Natural killer cell (primary cell): Measurements from ENCODE around the gene PLXNA4. TPM values are rescaled to one million over a fixed set of nuclear protein-coding genes. Genes with fewer than 3 reads are reported as not detected.

ENCODE experiments used
- ATAC-seq, 3 donors: fragments of 150-1000 bp in 2 of 3; fragments of 200-7000 bp in 1 of 3; cut with Tn5 transposase; 1 replicate in 1 of 3; 2 replicates in 2 of 3; pipeline ENCODE4 v1.10.0; 2021; ENCODE audit warnings: mild to moderate bottlenecking in 2 of 3, moderate library complexity in 2 of 3
- DNase-seq, 2 donors: peaks; one replicate each; pipeline versions ENCODE4 v3.0.0 to v3.0.0-alpha.2; 2013 to 2021; ENCODE audit warnings: mixed read lengths in 1 of 2
- H3K27ac ChIP-seq: one replicate; pipeline ENCODE4 v1.5.1; 2013; ENCODE audit warnings: mild to moderate bottlenecking, low read length
- H3K27me3 ChIP-seq: one replicate; pipeline ENCODE4 v1.6.1; 2013; ENCODE audit warnings: low read length; ENCODE audit not compliant: control insufficient read depth, insufficient read depth
- H3K36me3 ChIP-seq: one replicate; pipeline ENCODE4 v1.6.1; 2013; ENCODE audit warnings: low read length; ENCODE audit not compliant: control insufficient read depth, insufficient read depth
- H3K4me1 ChIP-seq: one replicate; pipeline ENCODE4 v1.6.1; 2013; ENCODE audit warnings: low read length; ENCODE audit not compliant: control insufficient read depth, insufficient read depth
- H3K4me3 ChIP-seq: one replicate; pipeline ENCODE4 v1.5.1; 2013; ENCODE audit warnings: low read length
- H3K9me3 ChIP-seq: one replicate; pipeline ENCODE4 v1.6.1; 2013; ENCODE audit warnings: low read length; ENCODE audit not compliant: control insufficient read depth, insufficient read depth
- H3K27ac Mint-ChIP-seq, 2 donors: one replicate each; pipeline ENCODE4 v1.8.0; 2022; ENCODE audit warnings: mild to moderate bottlenecking in 2 of 2, mixed read lengths in 2 of 2, moderate library complexity in 1 of 2
- H3K27me3 Mint-ChIP-seq, 2 donors: one replicate each; pipeline ENCODE4 v1.8.0; 2022; ENCODE audit warnings: low read depth in 2 of 2, mixed read lengths in 2 of 2
- H3K36me3 Mint-ChIP-seq: one replicate; pipeline ENCODE4 v1.8.0; 2022; ENCODE audit warnings: mixed read lengths
- H3K4me1 Mint-ChIP-seq, 2 donors: one replicate each; pipeline ENCODE4 v1.8.0; 2022; ENCODE audit warnings: mixed read lengths in 2 of 2
- H3K4me3 Mint-ChIP-seq: one replicate; pipeline ENCODE4 v1.8.0; 2022; ENCODE audit warnings: mild to moderate bottlenecking, moderate library complexity, mixed read lengths
- H3K9me3 Mint-ChIP-seq, 2 donors: one replicate each; pipeline ENCODE4 v1.8.0; 2022; ENCODE audit warnings: mixed read lengths in 2 of 2
- WGBS: methylation state at CpG from one replicate; pipeline ENCODE4 v1.1.7; 2013; ENCODE audit warnings: missing lambda C conversion rate; ENCODE audit not compliant: insufficient coverage; 5-methylcytosine and 5-hydroxymethylcytosine counted together
- intact Hi-C: fragments of 100-400 bp; cut with micrococcal nuclease; formaldehyde crosslinking; loops from one replicate; pipeline ENCODE4 v1.14.2; 2022
- total RNA-seq, 4 donors: library from RNA; stranded (reverse); fragments of 120-200 nt in 1 of 4; gene quantifications; one replicate each; pipeline versions ENCODE4 v1.2.3 to v1.2.4, GENCODE V29; 2013 to 2022
- TF ChIP-seq, protein P1 (sequence below): fragments of 200-600 bp; IDR thresholded peaks from one replicate; pipeline ENCODE4 v1.8.0; 2022; ENCODE audit warnings: antibody characterized with exemption

Gene PLXNA4
- total RNA-seq, 3 donors from 2014 or later (not counting 1 experiment from before 2014, with no cell fraction given) = 5.1 to 15.3 (median 10.9) TPM

DNA sequence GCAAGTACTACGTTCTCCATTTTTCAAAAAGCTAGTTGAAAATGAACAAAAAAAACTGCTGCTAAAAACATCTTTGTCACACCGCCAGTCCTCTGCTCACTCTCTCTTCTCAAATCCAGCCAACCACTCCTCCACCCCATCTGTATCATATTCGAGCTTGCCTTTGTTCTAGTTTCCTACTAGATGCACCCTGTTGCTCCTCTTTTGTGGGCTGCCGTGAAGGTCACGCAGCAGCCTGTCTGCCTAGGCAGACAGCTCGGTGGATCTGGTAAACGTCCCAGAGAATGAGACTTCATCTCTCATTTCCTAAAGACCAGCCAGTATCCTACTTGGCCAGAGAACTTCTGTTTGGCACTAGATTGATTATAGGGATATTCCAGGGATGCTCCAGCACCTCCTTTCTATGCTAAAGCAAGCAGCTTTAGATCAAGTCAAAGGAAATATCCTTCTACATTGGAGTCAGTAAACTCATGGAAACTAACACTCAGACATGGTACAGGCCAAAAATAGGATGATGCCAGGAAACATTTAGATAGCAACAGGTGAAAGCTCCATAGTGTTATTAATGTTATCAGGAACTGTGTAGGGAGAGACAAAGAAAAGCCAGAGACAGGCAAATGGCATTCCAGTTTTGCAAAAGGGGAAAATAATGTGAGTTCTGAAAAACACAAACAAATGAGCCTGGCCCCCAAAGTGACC is 8.7 kb upstream of the PLXNA4 start:
- intact Hi-C loops = loop anchor here (10.0 kb wide), 1 partner anchor 850 kb away; no protein-coding TSS in a partner anchor
- no peaks in the 10 kb centered on the region for H3K36me3 Mint-ChIP-seq
- Histone ChIP-seq H3K9me3 (no peaks in the 10 kb centered on the region), H3K36me3 (no peaks in the 10 kb centered on the region), H3K4me1 (peaks cover 8% of the 10 kb centered on the region), H3K4me3 (no peak overlapping the region), H3K27ac (no peak overlapping the region), H3K27me3 (no peaks in the 10 kb centered on the region)
- DNase-seq (no peak), ATAC-seq (no peak)
- no peak overlapping the region for H3K4me3 Mint-ChIP-seq
- WGBS = 64% methylated on average over 7 of the region's 7 CpGs
- peaks cover 0 to 5% of the 10 kb centered on the region in 2 donors for H3K4me1 Mint-ChIP-seq
- peaks cover 14 to 26% of the 10 kb centered on the region in 2 donors for H3K27me3 Mint-ChIP-seq
- no peaks in the 10 kb centered on the region for H3K9me3 Mint-ChIP-seq
- TF ChIP-seq, protein P1, sequence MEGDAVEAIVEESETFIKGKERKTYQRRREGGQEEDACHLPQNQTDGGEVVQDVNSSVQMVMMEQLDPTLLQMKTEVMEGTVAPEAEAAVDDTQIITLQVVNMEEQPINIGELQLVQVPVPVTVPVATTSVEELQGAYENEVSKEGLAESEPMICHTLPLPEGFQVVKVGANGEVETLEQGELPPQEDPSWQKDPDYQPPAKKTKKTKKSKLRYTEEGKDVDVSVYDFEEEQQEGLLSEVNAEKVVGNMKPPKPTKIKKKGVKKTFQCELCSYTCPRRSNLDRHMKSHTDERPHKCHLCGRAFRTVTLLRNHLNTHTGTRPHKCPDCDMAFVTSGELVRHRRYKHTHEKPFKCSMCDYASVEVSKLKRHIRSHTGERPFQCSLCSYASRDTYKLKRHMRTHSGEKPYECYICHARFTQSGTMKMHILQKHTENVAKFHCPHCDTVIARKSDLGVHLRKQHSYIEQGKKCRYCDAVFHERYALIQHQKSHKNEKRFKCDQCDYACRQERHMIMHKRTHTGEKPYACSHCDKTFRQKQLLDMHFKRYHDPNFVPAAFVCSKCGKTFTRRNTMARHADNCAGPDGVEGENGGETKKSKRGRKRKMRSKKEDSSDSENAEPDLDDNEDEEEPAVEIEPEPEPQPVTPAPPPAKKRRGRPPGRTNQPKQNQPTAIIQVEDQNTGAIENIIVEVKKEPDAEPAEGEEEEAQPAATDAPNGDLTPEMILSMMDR = no peak
- H3K27ac Mint-ChIP-seq = no peak overlapping the region

DNA sequence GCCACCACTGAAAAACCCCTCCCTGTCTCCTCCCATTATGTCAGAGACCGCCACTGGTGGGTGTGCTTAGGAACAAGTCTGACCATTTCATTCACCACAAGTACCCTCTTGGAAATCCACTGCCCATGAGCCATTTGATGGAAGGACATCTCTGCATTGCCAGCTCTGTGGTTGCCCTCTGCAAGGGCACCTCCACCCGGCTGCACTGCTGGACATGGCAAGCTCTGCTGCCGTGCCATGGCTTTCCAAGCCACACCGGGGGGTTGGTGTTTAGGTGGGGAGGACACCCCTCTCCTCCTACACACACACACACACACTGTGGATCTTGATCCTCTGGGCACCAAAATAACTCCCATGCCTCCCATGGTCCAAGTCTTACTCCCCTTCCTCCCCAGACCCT is 5.2 kb upstream of the PLXNA4 start:
- ATAC-seq = no peak
- H3K27me3 ChIP-seq = peaks cover 12% of the 10 kb centered on the region
- no peak for DNase-seq
- Mint-ChIP-seq H3K27ac (no peak overlapping the region), H3K36me3 (no peaks in the 10 kb centered on the region), H3K27me3 (peaks cover 14 to 25% of the 10 kb centered on the region in 2 donors), H3K9me3 (no peaks in the 10 kb centered on the region), H3K4me1 (peaks cover 0 to 16% of the 10 kb centered on the region in 2 donors), H3K4me3 (no peak overlapping the region)
- TF ChIP-seq, protein P1 = no peak
- WGBS = 84% methylated on average over 2 of the region's 4 CpGs
- no peak overlapping the region for H3K4me3 ChIP-seq
- intact Hi-C loops = loop anchor here (10.0 kb wide), 1 partner anchor 853 kb away; no protein-coding TSS in a partner anchor
- H3K9me3 ChIP-seq = no peaks in the 10 kb centered on the region
- H3K36me3 ChIP-seq = no peaks in the 10 kb centered on the region
- peaks cover 14% of the 10 kb centered on the region for H3K4me1 ChIP-seq
- H3K27ac ChIP-seq = no peak overlapping the region

DNA sequence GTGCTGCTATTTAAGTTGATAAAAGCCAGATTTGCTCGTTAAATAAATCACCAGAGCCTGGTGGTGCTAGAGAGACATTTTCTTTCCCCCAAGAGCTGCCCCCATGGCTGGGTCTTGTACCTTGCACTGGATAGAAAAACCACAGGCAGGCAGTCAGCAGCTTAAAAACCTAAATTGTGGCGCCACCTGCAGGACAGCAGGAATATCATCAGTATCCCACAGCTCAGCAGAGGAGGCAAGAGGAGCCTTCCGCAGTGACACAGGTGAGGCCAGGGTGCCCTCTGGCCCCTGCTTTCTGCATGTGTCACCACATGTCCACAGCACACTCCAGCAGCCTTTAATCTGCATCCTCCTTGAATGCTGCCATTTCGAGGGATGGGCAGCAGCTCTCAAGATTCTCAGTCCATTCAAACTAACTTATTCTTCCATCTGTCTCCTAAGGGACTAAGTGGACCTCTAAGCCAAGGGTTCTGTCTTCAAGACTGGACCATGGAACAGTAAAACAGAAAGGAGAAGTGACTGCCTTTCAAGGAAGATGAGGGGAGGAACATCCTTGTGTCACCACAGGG is 4.5 kb upstream of the PLXNA4 start:
- intact Hi-C loops = loop anchor here (1.0 to 10.0 kb wide), 3 partner anchors 186 to 854 kb away; no protein-coding TSS in a partner anchor
- peaks cover 18% of the 10 kb centered on the region for H3K27me3 ChIP-seq
- H3K27ac ChIP-seq = no peak overlapping the region
- TF ChIP-seq, protein P1 = peak; percentile 86
- Mint-ChIP-seq H3K9me3 (no peaks in the 10 kb centered on the region), H3K4me1 (peaks cover 2 to 18% of the 10 kb centered on the region in 2 donors), H3K36me3 (no peaks in the 10 kb centered on the region), H3K27me3 (peaks cover 14 to 27% of the 10 kb centered on the region in 2 donors), H3K27ac (no peak overlapping the region), H3K4me3 (no peak overlapping the region)
- DNase-seq (peak; percentile 70 to 87), ATAC-seq (peak; percentile 74 to 80 (median 80))
- no peak overlapping the region for H3K4me3 ChIP-seq
- H3K36me3 ChIP-seq = no peaks in the 10 kb centered on the region
- 11% methylated on average over 4 of the region's 4 CpGs for WGBS
- no peaks in the 10 kb centered on the region for H3K9me3 ChIP-seq
- H3K4me1 ChIP-seq = peaks cover 19% of the 10 kb centered on the region
